Measurements from ENCODE around the gene GABPB1. TPM values are rescaled to one million over a fixed set of nuclear protein-coding genes. Genes with fewer than 3 reads are reported as not detected.
"Not testable (repeated sequence)": the region's sequence is repeated elsewhere in the genome, so short reads cannot be mapped to it uniquely, and the experiment has no call there.

GABPB1 gene
- 10 to 100 TPM; 10.8 to 31.2 (median 20.3) TPM for total RNA-seq

- WGBS = under 1% methylated on average over 35 of the region's 70 CpGs
- peaks cover 11% of the 10 kb centered on the region for H3K36me3 ChIP-seq
- H3K27ac ChIP-seq = peak within 1 kb of the TSS; percentile 100
- H3K9me3 ChIP-seq = no peaks in the 10 kb centered on the region
- no peaks in the 10 kb centered on the region for H3K27me3 ChIP-seq
- DNase-seq (ENCODE audit: low spot score in 2 of 2) = peak; percentile 89 to 91
- TF ChIP-seq, protein P1, sequence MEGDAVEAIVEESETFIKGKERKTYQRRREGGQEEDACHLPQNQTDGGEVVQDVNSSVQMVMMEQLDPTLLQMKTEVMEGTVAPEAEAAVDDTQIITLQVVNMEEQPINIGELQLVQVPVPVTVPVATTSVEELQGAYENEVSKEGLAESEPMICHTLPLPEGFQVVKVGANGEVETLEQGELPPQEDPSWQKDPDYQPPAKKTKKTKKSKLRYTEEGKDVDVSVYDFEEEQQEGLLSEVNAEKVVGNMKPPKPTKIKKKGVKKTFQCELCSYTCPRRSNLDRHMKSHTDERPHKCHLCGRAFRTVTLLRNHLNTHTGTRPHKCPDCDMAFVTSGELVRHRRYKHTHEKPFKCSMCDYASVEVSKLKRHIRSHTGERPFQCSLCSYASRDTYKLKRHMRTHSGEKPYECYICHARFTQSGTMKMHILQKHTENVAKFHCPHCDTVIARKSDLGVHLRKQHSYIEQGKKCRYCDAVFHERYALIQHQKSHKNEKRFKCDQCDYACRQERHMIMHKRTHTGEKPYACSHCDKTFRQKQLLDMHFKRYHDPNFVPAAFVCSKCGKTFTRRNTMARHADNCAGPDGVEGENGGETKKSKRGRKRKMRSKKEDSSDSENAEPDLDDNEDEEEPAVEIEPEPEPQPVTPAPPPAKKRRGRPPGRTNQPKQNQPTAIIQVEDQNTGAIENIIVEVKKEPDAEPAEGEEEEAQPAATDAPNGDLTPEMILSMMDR (IDR thresholded peaks at IDR 0.05) = no peak
- peak; percentile 49 to 89 (median 73) for TF ChIP-seq POLR2AphosphoS5 (IDR thresholded peaks at IDR 0.05)
- TF ChIP-seq EP300 (IDR thresholded peaks at IDR 0.05) = no peak
- peak; percentile 62 to 86 for TF ChIP-seq POLR2A (IDR thresholded peaks at IDR 0.05)
- peaks cover 49% of the 10 kb centered on the region for H3K4me1 ChIP-seq
- H3K4me3 ChIP-seq = peak within 1 kb of the TSS; percentile 93
Observed at GRCh38 chr15:50354838-50355618, at the start of gene GABPB1. TSS of gene GABPB1 (minus strand) at chr15:50355198. CDS start at chr15:50309798, 45,400 bp downstream.

GRCh38 chr15:50391561-50391960, 36.6 kb upstream of the GABPB1 start:
- H3K27me3 ChIP-seq; H3K4me3 ChIP-seq; H3K36me3 ChIP-seq; H3K9me3 ChIP-seq; DNase-seq (ENCODE audit: low spot score in 2 of 2): not testable (repeated sequence)
- WGBS = 44% methylated on average over 4 of the region's 4 CpGs
- Histone ChIP-seq H3K27ac (peak overlapping the region; percentile 44), H3K4me1 (peaks cover 11% of the 10 kb centered on the region)

DNA sequence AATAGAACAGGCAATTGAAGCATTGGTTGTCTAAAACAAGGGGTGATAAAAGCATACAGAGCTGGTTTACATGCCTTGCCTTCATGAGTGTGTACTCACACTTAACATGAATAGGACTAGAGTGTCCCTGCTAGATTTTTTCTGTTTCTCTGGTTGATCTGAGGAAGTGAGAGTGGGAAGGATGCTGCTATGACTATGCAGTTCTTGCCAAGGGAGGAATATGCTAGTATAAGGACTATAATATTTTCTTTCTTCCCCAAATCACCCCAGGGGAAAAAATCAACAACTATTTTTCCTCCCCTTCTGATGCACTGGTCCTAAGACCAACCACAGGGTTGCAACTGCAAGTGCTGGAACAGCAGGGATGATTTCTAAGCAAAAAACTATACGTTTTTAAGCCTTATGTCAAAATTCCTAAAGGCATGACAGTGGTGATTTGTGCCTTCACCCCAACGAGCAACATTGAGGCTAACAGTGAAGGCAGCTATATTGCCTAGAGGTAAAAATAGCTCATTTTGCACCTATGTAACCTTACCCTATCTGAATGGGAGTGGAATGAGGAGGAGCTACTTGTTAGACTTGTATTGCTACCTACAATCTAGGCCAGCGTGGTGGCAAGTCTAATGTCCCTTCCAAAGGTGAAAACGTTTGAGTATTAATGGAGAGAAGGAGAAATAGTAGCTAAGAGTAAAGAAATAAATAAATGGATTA, 35.7 kb upstream of the GABPB1 start:
- no peaks in the 10 kb centered on the region for H3K27me3 ChIP-seq
- WGBS = 24% methylated on average over 4 of the region's 4 CpGs
- no peak for DNase-seq (ENCODE audit: low spot score in 2 of 2)
- H3K9me3 ChIP-seq = no peaks in the 10 kb centered on the region
- no peaks in the 10 kb centered on the region for H3K36me3 ChIP-seq
- peak overlapping the region; percentile 44 for H3K27ac ChIP-seq
- H3K4me3 ChIP-seq = no peak overlapping the region
- no peak for TF ChIP-seq POLR2A (IDR thresholded peaks at IDR 0.05)
- TF ChIP-seq POLR2AphosphoS5 (IDR thresholded peaks at IDR 0.05) = no peak
- TF ChIP-seq, protein P1 (IDR thresholded peaks at IDR 0.05) = no peak
- no peak for TF ChIP-seq EP300 (IDR thresholded peaks at IDR 0.05)
- H3K4me1 ChIP-seq = peaks cover 11% of the 10 kb centered on the region

DNA sequence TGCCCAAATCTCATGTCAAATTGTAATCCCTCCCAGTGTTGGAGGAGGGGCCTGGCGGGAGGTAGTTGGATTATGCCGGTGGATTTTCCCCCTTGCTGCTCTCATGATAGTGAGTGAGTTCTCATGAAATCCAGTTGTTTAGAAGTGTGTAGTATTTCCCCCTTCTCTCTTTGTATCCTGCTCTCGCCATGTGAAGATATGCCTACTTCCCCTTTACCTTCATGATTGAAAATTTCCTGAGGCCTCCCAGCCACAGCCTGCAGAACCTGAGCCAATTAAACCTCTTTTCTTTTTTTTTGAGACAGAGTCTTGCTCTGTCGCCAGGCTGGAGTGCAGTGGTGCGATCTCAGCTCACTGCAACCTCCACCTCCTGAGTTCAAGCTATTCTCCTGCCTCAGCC, 27.4 kb upstream of the GABPB1 start:
- not testable (repeated sequence) for H3K4me3 ChIP-seq; H3K9me3 ChIP-seq; H3K4me1 ChIP-seq; DNase-seq (ENCODE audit: low spot score in 2 of 2); H3K27me3 ChIP-seq; H3K27ac ChIP-seq; H3K36me3 ChIP-seq
- WGBS = 73% methylated on average over 5 of the region's 5 CpGs

DNA sequence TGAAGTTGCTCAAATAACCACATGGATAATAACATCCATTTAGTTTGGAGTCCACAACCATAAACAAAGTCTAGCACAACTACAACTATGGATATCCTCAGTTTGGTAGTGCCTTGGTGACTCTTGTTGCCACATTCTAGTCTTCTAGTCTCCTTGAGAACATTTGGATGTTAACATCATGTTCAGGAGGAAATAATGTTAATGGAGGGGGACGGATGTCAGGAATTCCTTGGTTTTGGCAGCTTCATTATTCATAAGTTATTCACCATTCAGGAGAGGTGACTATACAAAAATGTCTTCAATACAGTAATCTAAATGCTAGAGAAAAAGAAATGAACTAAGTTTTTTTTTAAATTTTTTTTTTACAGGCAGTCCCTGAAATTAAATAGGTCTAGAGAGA, 26.4 kb upstream of the GABPB1 start:
- H3K27me3 ChIP-seq = no peaks in the 10 kb centered on the region
- WGBS = 77% methylated on average over 1 of the region's 1 CpG
- H3K27ac ChIP-seq = no peak overlapping the region
- TF ChIP-seq, protein P1 (IDR thresholded peaks at IDR 0.05) = no peak
- TF ChIP-seq EP300 (IDR thresholded peaks at IDR 0.05) = no peak
- no peak for TF ChIP-seq POLR2AphosphoS5 (IDR thresholded peaks at IDR 0.05)
- TF ChIP-seq POLR2A (IDR thresholded peaks at IDR 0.05) = no peak
- no peaks in the 10 kb centered on the region for H3K9me3 ChIP-seq
- DNase-seq (ENCODE audit: low spot score in 2 of 2) = no peak
- H3K4me3 ChIP-seq = no peak overlapping the region
- H3K36me3 ChIP-seq = no peaks in the 10 kb centered on the region
- H3K4me1 ChIP-seq = no peaks in the 10 kb centered on the region

DNA sequence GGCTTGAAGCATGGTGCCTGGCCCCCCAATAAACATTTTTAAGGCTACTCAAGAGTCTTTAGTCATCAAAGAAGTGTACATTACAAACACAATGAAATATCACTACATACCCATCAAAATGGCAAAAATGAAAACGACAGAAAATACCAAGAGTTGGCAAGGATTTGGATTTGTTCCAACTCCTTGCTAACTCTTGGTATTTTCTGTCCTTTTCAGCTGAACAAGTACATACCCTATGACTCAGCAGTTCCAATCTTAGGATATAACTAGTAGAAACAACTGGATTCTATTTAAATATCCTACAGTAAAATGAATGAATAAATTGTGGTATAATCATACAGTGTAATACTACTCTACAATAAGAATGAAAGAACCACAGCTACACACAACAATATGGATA, 25.1 kb upstream of the GABPB1 start:
- Histone ChIP-seq H3K27ac (no peak overlapping the region), H3K9me3 (no peaks in the 10 kb centered on the region), H3K36me3 (no peaks in the 10 kb centered on the region), H3K27me3 (no peaks in the 10 kb centered on the region), H3K4me3 (no peak overlapping the region), H3K4me1 (no peaks in the 10 kb centered on the region)
- WGBS = 33% methylated on average over 1 of the region's 1 CpG
- no peak for DNase-seq (ENCODE audit: low spot score in 2 of 2)
- TF ChIP-seq POLR2AphosphoS5 (IDR thresholded peaks at IDR 0.05) = no peak
- TF ChIP-seq, protein P1 (IDR thresholded peaks at IDR 0.05) = no peak
- no peak for TF ChIP-seq POLR2A (IDR thresholded peaks at IDR 0.05)
- no peak for TF ChIP-seq EP300 (IDR thresholded peaks at IDR 0.05)

GRCh38 chr15:50379413-50379812, 24.4 kb upstream of the GABPB1 start:
- not testable (repeated sequence) for H3K4me3 ChIP-seq; H3K36me3 ChIP-seq; H3K9me3 ChIP-seq; H3K27ac ChIP-seq; DNase-seq (ENCODE audit: low spot score in 2 of 2); H3K4me1 ChIP-seq; H3K27me3 ChIP-seq
- WGBS = 96% methylated on average over 7 of the region's 7 CpGs

All from suprapubic skin (tissue), 4 donors.